Measurements from ENCODE around the gene FNIP2.

The FNIP2 gene

GRCh38 chr4:158809611-158810486 is 41.0 kb downstream of the FNIP2 start:
- H3K4me3 ChIP-seq (ENCODE audit: low read depth, low read length), result no peak overlapping the region; the same call in 1 of the 2 replicates
- no peak for DNase-seq (ENCODE audit: low read depth)

GRCh38 chr4:158810487-158811215 is 41.8 kb downstream of the FNIP2 start:
- TF ChIP-seq CTCF (IDR thresholded peaks at IDR 0.05; ENCODE audit: low read depth, low read length, missing control alignments), result no peak
- DNase-seq (ENCODE audit: low read depth), result no peak

More at GRCh38 chr4:158809611-158810486, 41.0 kb downstream of the FNIP2 start:
- no peak for TF ChIP-seq CTCF (IDR thresholded peaks at IDR 0.05; ENCODE audit: low read depth, low read length, missing control alignments)

GRCh38 chr4:158811216-158811540 is 42.4 kb downstream of the FNIP2 start:
- no peak for TF ChIP-seq CTCF (IDR thresholded peaks at IDR 0.05; ENCODE audit: low read depth, low read length, missing control alignments)

More at GRCh38 chr4:158810487-158811215, 41.8 kb downstream of the FNIP2 start:
- H3K4me3 ChIP-seq (ENCODE audit: low read depth, low read length), result no peak overlapping the region

GRCh38 chr4:158811704-158812103 is 42.9 kb downstream of the FNIP2 start:
- TF ChIP-seq CTCF (IDR thresholded peaks at IDR 0.05; ENCODE audit: low read depth, low read length, missing control alignments), result no peak
- no peak for DNase-seq (ENCODE audit: low read depth)

More at GRCh38 chr4:158811216-158811540, 42.4 kb downstream of the FNIP2 start:
- no peak overlapping the region for H3K4me3 ChIP-seq (ENCODE audit: low read depth, low read length)
- no peak for DNase-seq (ENCODE audit: low read depth)

GRCh38 chr4:158812133-158812532 is 43.3 kb downstream of the FNIP2 start:
- no peak for DNase-seq (ENCODE audit: low read depth)
- no peak for TF ChIP-seq CTCF (IDR thresholded peaks at IDR 0.05; ENCODE audit: low read depth, low read length, missing control alignments)
- no peak overlapping the region for H3K4me3 ChIP-seq (ENCODE audit: low read depth, low read length)

More at GRCh38 chr4:158811704-158812103, 42.9 kb downstream of the FNIP2 start:
- H3K4me3 ChIP-seq (ENCODE audit: low read depth, low read length), result no peak overlapping the region

- H3K4me3 ChIP-seq (ENCODE audit: low read depth, low read length), result no peak overlapping the region
- TF ChIP-seq CTCF (IDR thresholded peaks at IDR 0.05; ENCODE audit: low read depth, low read length, missing control alignments), result no peak
- DNase-seq (ENCODE audit: low read depth), result no peak
Measured at GRCh38 chr4:158812543-158812942, 43.7 kb downstream of the FNIP2 start.

Data from GM12864 (cell line).